ENCODE measurements around the gene WNT11.

Gene WNT11

GRCh38 chr11:76172583-76172982, 33.7 kb downstream of the WNT11 start:
- H3K36me3 ChIP-seq (replicated peaks; ENCODE audit: insufficient read depth, low read length), result no peaks in the 10 kb centered on the region
- no peak overlapping the region for H3K4me3 ChIP-seq (ENCODE audit: low read length)
- DNase-seq, result no peak
- H3F3A ChIP-seq (ENCODE audit: insufficient read depth, low read length), result no peaks in the 10 kb centered on the region
- H3K9ac ChIP-seq (ENCODE audit: low read length), result no peak overlapping the region
- no peaks in the 10 kb centered on the region for H3K9me3 ChIP-seq (replicated peaks; ENCODE audit: insufficient read depth, low read length)
- H3K27ac ChIP-seq (ENCODE audit: low read length), result no peak overlapping the region
- no peaks in the 10 kb centered on the region for H3K79me2 ChIP-seq (ENCODE audit: low read length)
- H3K4me1 ChIP-seq (ENCODE audit: low read length), result no peaks in the 10 kb centered on the region
- no peak for TF ChIP-seq CTCF (IDR thresholded peaks at IDR 0.05; ENCODE audit: low read length)
- no peak for TF ChIP-seq EZH2phosphoT487 (IDR thresholded peaks at IDR 0.05; ENCODE audit: low read length)
- no peak for TF ChIP-seq EZH2 (optimal IDR thresholded peaks at IDR 0.05; ENCODE audit: low read depth, low read length)
- H2AFZ ChIP-seq (ENCODE audit: low read length), result no peak overlapping the region
- peaks cover 11% of the 10 kb centered on the region; the same call in 1 of the 2 replicates for H3K27me3 ChIP-seq (replicated peaks; ENCODE audit: insufficient read depth, low read length)
- no peaks in the 10 kb centered on the region for H4K20me1 ChIP-seq (ENCODE audit: insufficient read depth, low read length)
- no peaks in the 10 kb centered on the region for H3K9me2 ChIP-seq (replicated peaks; ENCODE audit: insufficient read depth, low read length)
- no peak overlapping the region for H3K4me2 ChIP-seq (ENCODE audit: low read depth, low read length)

- Histone ChIP-seq H3K27ac (ENCODE audit: low read length) (no peak overlapping the region), H3K4me3 (ENCODE audit: low read length) (no peak overlapping the region), H3K27me3 (replicated peaks; ENCODE audit: insufficient read depth, low read length) (peaks cover 11% of the 10 kb centered on the region; the same call in 1 of the 2 replicates), H3F3A (ENCODE audit: insufficient read depth, low read length) (no peaks in the 10 kb centered on the region), H3K9me3 (replicated peaks; ENCODE audit: insufficient read depth, low read length) (no peaks in the 10 kb centered on the region), H3K9me2 (replicated peaks; ENCODE audit: insufficient read depth, low read length) (no peaks in the 10 kb centered on the region), H2AFZ (ENCODE audit: low read length) (no peak overlapping the region), H3K4me2 (ENCODE audit: low read depth, low read length) (no peak overlapping the region), H4K20me1 (ENCODE audit: insufficient read depth, low read length) (no peaks in the 10 kb centered on the region), H3K9ac (ENCODE audit: low read length) (no peak overlapping the region), H3K79me2 (ENCODE audit: low read length) (no peaks in the 10 kb centered on the region), H3K4me1 (ENCODE audit: low read length) (no peaks in the 10 kb centered on the region), H3K36me3 (replicated peaks; ENCODE audit: insufficient read depth, low read length) (no peaks in the 10 kb centered on the region)
- TF ChIP-seq EZH2 (optimal IDR thresholded peaks at IDR 0.05; ENCODE audit: low read depth, low read length), result no peak
- no peak for TF ChIP-seq CTCF (IDR thresholded peaks at IDR 0.05; ENCODE audit: low read length)
- TF ChIP-seq EZH2phosphoT487 (IDR thresholded peaks at IDR 0.05; ENCODE audit: low read length), result no peak
- DNase-seq, result no peak
These were observed 35.8 kb downstream of the WNT11 start for GRCh38 chr11:76170468-76170867.

GRCh38 chr11:76169473-76169896, 36.8 kb downstream of the WNT11 start:
- Histone ChIP-seq H3K4me3 (ENCODE audit: low read length) (no peak overlapping the region), H2AFZ (ENCODE audit: low read length) (no peak overlapping the region), H3K36me3 (replicated peaks; ENCODE audit: insufficient read depth, low read length) (no peaks in the 10 kb centered on the region), H4K20me1 (ENCODE audit: insufficient read depth, low read length) (no peaks in the 10 kb centered on the region), H3K9ac (ENCODE audit: low read length) (no peak overlapping the region), H3K9me2 (replicated peaks; ENCODE audit: insufficient read depth, low read length) (no peaks in the 10 kb centered on the region), H3F3A (ENCODE audit: insufficient read depth, low read length) (no peaks in the 10 kb centered on the region), H3K27ac (ENCODE audit: low read length) (no peak overlapping the region), H3K4me2 (ENCODE audit: low read depth, low read length) (no peak overlapping the region), H3K4me1 (ENCODE audit: low read length) (no peaks in the 10 kb centered on the region), H3K27me3 (replicated peaks; ENCODE audit: insufficient read depth, low read length) (peaks cover 11% of the 10 kb centered on the region; the same call in 1 of the 2 replicates), H3K9me3 (replicated peaks; ENCODE audit: insufficient read depth, low read length) (no peaks in the 10 kb centered on the region), H3K79me2 (ENCODE audit: low read length) (no peaks in the 10 kb centered on the region)
- no peak for TF ChIP-seq CTCF (IDR thresholded peaks at IDR 0.05; ENCODE audit: low read length)
- no peak for DNase-seq

All from MM.1S (cell line).